ENCODE measurements around the gene LDB1. TPM values are rescaled to one million over a fixed set of nuclear protein-coding genes. Genes with fewer than 3 reads are reported as not detected.

Gene LDB1
- total RNA-seq, 1 experiment from 2014 or later: 31.1 TPM

DNA sequence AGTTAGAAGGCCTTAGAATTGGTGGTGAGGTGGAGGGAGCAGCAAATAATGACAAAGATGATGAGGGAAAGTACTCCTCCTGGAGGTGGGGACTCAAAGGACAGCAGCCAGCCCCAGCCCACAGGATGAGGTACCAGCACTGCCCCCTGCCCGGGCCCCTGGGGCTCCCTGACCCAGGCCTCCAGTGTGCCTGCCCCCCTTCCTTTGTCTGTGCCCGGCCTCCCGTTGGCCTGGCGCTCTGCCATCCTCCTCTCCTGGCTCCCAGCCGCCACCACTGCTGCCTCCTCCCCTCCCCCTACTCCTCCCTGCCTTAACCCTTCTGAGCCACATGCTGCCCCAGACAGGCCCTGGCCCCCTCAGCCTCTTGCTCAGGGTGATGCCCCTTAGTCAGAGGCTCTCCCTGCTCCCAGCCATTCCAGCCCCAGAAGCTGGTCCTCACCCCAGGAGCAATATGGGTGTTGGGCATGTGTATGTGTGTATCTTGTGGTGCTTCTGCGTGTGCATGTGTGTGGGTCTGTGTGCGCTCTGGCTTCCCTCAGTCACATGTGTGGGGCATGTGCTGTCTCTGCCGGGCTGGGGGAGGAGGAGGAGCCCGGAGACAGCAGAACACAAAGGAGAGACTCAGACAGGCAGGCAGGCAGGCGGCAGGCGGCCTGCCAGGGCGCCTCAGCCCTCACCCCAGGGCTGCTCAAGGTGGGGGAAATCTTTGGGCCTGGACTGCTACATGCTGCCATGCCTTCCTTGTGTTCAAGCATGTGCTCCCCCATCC, 2.6 kb downstream of the LDB1 start:
- DNase-seq (ENCODE audit: low read depth, low spot score): peak; percentile 86
- in situ Hi-C loops (cut with HindIII; ENCODE audit: low pct_unique_long_range_greater_than_20kb, low sequenced_read_pairs): no loop called here

DNA sequence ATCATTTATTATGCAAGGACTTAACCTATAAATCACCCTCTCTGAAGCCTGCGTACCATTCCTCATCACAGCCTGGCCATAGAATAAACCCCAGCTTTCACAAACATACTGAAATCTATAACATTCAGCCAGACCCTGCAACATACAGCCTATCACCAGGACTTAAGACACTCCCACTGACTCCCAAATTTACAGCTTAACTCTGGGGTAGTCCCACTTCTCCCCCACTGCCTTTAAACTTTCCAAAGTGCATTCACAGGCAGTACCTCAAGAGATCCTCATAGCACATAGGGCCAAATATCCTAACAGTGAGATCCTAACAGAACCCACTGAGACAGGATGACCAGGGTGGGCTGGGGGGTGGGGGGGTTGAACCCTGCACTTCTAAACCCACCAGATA, 3.5 kb downstream of the LDB1 start:
- in situ Hi-C loops (cut with HindIII; ENCODE audit: low pct_unique_long_range_greater_than_20kb, low sequenced_read_pairs): no loop called here
- no peak for DNase-seq (ENCODE audit: low read depth, low spot score)

DNA sequence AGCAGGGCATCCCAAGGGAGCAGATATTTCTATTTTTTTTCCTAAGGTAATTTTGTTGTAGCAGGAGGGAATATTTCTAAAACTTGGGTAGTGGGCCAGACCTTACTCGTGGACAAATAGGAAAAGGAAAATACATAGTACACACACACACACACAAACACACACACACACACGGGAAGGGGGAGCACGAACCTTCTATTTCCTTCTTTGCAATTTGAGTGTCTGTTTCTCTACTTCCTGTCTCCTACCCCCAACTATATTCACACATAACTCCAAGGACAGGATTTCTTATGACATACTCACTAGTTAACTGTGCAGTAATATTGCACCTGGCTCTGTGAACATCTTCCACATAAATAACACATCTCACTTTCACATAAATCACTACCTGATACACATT, 4.4 kb downstream of the LDB1 start:
- DNase-seq (ENCODE audit: low read depth, low spot score): no peak
- in situ Hi-C loops (cut with HindIII; ENCODE audit: low pct_unique_long_range_greater_than_20kb, low sequenced_read_pairs): no loop called here

DNA sequence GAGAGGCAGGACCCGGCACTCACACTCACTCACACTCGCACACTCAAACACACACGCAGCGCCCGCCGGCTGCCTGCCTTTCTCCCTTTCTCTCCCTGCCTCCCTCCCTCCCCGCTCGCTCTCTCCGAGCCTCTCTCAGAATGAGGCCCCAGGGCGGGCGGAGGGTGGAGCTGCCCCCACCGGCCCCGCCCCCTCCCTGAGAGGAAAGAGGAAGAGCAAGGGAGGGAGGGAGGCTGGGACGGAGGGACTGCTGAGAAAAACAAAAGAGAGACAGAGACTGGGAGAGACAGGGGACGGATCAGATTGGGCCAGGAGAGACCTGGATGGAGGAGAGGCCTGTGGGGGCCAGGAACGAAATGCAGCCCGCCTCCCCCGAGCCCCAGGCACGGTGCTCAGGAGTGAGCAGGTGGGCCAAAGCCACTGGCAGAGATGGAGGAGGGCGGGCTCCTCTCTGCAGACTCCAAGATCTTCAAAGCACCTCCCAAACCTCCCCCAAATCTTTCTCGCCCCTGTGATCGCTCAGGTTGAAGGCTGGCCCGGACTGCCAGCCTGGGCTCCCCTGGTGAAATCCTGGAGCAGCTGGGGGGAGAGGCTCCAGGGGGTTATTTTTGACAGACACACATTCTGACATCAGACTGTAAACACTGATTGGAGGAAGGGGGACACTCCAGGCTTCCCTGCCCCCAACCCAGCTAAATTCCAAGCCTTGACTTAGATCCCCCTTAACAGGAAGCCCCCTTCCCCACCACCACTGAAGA, 5.1 kb downstream of the LDB1 start:
- in situ Hi-C loops (cut with HindIII; ENCODE audit: low pct_unique_long_range_greater_than_20kb, low sequenced_read_pairs): no loop called here
- DNase-seq (ENCODE audit: low read depth, low spot score): peak; percentile 80

DNA sequence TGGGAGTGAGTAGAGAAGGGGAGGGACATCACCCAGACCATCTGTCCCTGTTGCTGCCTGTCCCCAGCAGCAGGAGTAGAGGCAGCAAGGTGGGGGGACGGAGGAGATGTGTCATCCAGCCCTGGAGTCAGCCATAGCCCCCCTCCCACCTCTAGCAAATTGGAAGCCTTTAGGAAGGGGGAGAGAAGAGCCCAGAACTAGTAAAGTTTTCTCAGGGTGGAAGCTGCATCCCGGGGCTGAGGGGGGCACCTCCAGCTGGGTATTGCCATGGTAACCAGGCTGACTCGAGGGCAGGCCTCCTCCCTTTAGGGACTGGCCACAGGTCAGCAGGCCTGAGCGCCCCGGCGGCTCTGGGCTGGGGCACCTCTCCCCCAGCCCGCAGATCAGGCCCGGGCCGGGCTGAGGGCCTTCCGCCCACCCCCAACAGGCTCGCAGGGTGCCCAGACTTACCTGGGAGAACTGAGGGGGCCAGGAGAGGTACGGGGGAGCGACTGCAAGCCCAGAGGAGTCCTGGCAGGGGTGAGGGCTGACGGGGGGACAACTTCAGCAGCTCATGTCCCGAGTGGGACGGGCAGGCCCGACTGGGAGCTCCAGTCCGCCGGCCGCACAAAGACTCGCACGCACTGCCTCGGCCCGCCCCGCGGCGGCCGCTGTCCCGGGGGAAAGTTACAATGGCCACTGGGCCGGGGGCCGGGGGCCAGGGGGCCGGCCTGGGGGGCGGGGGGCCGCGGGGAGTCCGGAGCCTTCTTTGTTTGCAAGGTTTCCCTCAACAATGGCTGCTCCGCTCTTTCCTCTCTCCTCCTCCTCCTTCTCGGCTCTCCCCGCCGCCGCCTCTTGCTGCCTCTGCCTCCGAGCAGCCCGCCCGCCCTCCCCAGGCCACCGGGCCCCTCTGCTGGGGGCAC, 6.0 kb downstream of the LDB1 start:
- in situ Hi-C loops (cut with HindIII; ENCODE audit: low pct_unique_long_range_greater_than_20kb, low sequenced_read_pairs): no loop called here
- DNase-seq (ENCODE audit: low read depth, low spot score): no peak

DNA sequence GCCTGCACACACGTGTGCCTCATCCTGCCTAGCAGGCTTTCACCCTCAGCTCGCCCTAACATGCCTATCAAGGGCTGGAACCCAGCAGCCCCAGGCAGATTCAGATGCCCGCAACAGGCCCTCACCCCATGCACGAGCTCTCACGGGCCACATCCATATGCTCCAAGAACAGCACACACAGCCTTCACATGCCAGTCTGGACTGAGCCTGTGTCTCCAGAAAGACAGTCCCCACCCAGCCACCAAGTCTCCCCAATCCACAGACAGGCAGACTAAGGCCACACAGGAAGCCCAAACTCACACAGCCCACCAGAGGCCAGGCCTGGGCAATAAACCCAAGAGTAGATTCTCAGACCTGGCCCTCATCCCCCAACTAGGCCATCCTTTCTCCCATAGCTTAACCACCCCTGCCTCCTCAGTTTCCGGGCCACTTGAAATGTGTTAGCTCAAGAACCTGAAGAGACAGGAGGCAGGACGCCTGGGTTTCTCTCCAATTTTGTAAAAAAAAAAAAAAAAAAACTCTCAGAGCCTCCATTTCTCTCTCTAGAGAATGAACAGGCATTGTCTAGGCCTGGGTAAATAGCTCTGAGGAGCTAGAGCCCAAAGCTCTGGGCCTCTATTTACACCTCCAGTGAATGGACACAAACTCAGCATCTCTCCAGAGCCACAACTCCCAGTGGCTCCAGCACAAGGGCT, 6.8 kb downstream of the LDB1 start:
- in situ Hi-C loops (cut with HindIII; ENCODE audit: low pct_unique_long_range_greater_than_20kb, low sequenced_read_pairs): no loop called here
- DNase-seq (ENCODE audit: low read depth, low spot score): no peak

DNA sequence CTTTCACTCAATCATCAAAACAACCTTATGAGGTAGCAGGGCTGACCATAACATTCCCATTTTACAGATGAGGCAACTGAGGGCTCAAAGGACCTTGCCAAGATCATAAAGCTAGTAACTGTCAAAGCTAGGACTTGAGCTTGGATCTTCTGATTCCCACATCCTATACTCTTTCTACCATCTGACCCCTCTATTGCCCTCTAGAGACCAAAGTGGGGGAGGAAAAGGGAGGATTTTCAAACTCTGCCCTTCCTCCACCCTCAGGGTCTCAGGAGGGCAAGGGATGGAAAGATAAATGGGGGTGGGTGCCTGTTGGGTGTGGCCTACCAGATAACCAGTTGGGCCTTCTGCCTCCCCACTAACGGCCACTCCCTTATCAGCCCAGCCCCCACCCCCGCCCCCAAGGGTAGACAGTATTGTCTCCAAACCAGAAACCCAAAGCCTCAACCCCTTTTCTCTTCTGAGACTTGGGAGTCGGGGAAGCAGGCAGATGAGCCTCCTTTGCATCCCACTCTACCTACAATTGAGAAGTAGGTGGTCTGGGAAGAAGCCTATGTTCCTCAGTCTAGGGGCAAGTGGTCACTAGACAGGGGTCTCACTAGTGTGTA, 7.9 kb downstream of the LDB1 start:
- in situ Hi-C loops (cut with HindIII; ENCODE audit: low pct_unique_long_range_greater_than_20kb, low sequenced_read_pairs): no loop called here
- DNase-seq (ENCODE audit: low read depth, low spot score): peak; percentile 38

DNA sequence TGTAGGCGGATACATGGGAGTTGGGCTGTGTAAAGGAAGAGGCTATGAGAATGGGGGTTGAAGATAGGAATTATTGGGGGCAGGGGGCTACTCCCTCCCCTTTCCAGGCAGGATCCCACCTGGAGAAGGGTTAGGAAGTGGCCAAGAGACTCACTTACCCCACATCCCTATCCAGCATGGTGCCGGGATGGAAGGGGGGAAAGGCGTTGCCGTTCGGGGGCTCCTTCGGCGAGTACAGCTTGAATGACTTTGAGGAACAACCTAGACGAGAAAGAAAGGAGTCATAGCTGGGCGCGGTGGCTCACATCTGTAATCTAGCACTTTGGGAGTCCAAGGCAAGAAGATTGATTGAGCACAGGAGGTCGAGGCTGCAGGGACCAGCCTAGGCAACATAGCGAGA, 8.9 kb downstream of the LDB1 start:
- no peak for DNase-seq (ENCODE audit: low read depth, low spot score)
- in situ Hi-C loops (cut with HindIII; ENCODE audit: low pct_unique_long_range_greater_than_20kb, low sequenced_read_pairs): no loop called here

DNA sequence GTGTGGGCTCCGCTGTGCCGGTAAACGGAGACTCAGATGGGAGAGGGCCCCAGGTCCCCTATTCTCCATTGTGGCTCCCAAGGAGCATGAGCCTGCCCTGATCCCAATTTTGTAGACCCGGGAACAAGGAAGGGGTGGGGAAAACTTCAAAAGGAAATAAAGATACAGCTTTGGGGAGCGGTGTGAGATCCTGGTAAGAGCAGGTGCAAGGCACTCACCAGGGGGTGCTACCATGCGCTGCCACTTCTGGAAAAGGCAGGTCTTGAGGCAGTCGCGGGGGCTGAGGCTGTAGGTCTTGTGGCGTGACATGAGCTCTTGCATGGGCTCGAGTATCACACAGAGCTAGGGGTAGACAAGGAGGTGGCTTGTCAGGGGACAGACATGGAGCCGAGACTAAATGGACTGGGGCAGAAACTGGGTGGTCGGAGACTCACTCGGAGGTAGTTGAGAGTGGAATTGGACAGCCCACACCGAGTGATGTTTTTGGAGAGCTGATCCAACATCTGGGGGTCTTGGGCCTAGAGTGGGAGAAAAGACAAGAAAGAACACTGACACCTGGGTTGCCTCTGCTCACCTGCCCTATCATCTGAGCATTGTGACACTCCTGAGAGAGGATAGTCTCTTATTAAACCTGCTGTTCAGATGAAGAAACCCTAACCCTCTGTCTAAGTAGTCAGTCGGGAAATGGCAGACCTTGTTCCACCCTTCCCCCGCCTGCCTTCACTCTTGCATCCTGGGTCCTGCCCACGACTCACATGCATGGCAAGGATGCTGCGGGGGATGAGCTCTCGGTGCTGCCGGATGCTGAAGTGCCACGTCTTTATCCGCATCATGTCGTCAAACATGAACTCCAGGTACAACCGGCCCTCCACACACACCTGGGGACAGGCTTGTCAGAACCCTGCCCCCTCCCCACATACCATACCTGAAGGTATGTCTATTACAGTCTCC, 10.7 kb downstream of the LDB1 start:
- in situ Hi-C loops (cut with HindIII; ENCODE audit: low pct_unique_long_range_greater_than_20kb, low sequenced_read_pairs): no loop called here

DNA sequence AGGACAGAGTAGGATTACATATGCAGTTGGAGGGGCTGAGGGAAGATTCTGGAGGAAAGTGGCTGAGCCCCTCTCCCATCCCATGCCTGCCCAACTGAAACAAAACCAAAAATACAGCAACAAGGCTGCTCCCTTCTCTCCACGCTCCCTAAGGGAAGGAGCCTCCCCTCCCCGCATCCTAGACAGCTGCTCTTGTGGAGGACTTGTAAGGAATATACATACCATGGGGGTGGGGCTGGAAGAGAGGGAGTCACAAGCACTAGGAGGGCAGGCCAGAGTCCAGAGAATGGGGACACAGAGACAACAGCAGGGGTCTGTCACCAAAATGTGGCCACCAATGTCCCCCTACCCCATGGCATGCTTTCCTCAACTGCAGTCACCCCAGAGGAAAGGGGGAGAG, 13.2 kb downstream of the LDB1 start:
- DNase-seq (ENCODE audit: low read depth, low spot score): no peak
- in situ Hi-C loops (cut with HindIII; ENCODE audit: low pct_unique_long_range_greater_than_20kb, low sequenced_read_pairs): no loop called here

More for the DNA sequence above, 10.7 kb downstream of the LDB1 start:
- no peak for DNase-seq (ENCODE audit: low read depth, low spot score)

DNA sequence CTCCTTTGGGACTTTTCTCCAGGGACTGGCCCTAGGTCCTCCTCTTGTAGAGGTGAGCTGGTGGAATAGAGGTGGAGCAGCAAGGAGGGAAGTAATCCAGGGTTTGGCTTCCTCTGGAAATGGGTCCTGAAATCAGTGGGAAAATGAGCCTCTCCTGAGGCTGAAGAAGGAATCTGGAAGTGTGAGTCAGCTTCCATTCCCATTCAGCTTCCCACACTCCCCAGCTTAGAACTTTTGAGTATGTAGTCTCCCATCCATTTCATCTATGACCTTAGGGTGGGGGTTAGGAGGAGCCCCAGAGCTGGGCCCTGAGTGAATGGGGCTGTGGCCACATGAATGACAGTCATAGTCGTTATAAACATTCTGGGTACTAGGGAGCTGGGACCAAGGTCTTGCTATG, 17.7 kb downstream of the LDB1 start:
- no peak for DNase-seq (ENCODE audit: low read depth, low spot score)
- in situ Hi-C loops (cut with HindIII; ENCODE audit: low pct_unique_long_range_greater_than_20kb, low sequenced_read_pairs): no loop called here

DNA sequence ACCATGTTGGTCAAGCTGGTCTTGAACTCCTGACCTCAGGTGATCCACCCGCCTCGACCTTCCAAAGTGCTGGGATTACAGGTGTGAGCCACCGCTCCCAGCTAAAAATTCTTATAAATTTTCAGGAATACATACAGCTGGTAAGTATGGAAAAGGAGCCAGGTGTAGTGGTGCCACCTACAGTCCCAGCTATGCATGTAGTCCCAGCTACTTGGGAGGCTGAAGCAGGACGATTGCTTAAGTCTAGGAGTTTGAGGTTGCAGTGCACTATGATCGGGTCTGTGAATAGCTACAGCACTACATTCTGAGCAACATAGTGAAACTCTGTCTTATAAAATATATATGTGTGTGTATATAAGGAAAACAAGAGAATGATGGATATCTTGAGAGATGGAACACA, 19.0 kb downstream of the LDB1 start:
- DNase-seq (ENCODE audit: low read depth, low spot score): no peak
- in situ Hi-C loops (cut with HindIII; ENCODE audit: low pct_unique_long_range_greater_than_20kb, low sequenced_read_pairs): no loop called here

DNA sequence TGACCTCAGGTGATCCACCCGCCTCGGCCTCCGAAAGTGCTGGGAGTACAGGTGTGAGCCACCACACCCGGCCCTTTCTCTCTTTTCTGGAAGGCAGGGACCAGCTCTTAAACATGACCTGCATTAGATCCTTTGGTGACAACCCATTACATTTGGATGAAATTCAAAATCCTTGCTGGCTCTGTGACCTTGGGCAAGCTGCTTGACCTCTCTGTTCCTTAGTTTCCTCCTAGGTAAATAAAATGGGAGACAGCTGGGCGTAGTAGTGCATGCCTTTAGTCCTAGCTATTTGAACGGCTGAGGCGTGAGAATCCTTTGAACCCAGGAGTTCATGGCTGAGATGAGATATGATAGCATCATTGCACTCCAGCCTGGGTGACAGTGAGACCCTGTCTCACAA, 23.7 kb downstream of the LDB1 start:
- in situ Hi-C loops (cut with HindIII; ENCODE audit: low pct_unique_long_range_greater_than_20kb, low sequenced_read_pairs): no loop called here

DNA sequence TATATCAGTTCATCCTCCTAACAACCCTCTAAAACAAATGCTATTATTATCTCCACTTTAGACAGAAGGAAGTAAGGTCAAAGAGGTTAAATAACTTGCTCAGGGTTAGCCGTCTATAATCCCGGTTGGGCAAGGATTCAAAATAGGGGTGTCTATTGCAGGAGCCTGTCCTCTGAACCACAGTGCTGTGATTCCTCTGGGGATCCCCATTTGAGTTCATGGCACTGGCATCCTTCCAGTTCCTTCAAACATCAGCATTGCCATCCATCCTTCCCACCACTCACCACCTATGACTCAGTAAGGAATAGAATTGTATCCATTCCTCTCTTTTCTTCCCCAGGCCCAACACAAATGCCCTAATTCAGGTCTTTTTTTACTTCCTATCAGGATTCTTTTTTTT, 29.4 kb downstream of the LDB1 start:
- in situ Hi-C loops (cut with HindIII; ENCODE audit: low pct_unique_long_range_greater_than_20kb, low sequenced_read_pairs): no loop called here
- no peak for DNase-seq (ENCODE audit: low read depth, low spot score)

More for the DNA sequence above, 23.7 kb downstream of the LDB1 start:
- DNase-seq (ENCODE audit: low read depth, low spot score): no peak

DNA sequence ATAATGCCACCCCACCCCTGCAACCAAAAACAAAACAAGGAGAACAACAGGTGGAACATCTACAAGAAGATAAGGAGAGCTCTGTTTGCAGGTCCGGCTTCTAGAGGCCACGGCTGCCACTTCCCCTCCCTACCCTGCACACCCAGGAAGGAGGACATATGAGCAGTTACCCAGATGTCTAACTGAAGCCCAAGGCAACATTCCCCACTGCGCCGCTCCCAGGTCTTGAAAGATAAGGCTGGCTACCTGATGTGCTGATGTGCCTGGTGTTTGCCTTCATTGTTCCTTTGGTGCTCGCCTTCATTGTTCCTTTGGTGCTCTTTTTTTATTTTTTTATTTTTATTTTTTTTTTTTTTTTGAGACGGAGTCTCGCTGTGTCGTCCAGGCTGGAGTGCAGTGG, 34.0 kb downstream of the LDB1 start:
- in situ Hi-C loops (cut with HindIII; ENCODE audit: low pct_unique_long_range_greater_than_20kb, low sequenced_read_pairs): no loop called here

DNA sequence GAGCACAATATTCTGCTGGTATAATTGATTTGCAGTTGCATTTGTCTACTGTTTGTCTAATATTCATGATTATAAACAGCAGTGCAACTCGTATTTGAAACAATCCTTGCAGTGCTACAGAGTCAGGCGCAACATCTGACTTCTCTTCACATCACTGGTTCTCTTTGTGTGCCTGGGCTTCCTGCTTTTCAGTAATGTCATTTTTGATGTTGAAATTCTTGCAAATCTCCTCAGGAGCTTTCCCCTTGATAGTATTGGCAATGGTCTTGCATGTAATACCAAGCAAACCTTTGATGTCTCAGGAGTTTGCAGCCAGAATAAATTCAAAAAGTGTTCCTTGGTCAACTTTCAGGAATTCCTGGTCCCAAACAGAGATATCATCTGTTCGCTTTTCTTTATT, 34.8 kb downstream of the LDB1 start:
- peak; percentile 37 for DNase-seq (ENCODE audit: low read depth, low spot score)
- in situ Hi-C loops (cut with HindIII; ENCODE audit: low pct_unique_long_range_greater_than_20kb, low sequenced_read_pairs): no loop called here

More for the DNA sequence above, 34.0 kb downstream of the LDB1 start:
- DNase-seq (ENCODE audit: low read depth, low spot score): no peak
